ENCODE measurements around the gene KTN1.

The KTN1 gene

DNA sequence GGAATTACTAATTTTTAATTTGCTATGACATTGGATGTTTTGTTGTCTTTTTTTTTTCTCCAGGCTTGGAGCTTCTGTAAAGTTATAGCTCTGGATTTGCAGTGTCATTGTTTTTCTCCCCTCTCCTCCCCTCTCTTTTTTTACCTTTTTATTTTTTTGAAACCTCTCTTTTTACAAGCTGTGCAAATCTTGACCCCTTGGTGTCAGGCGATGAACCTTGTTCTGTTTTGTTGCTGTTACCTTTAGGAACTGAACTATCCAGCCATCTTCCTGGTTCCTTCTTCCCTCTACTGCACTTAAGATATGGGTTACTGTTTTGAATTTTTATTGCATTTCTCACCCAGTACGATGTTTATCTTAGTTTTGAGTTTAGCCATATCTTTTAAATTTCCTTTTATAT lies 13.7 kb downstream of the KTN1 start:
- Histone ChIP-seq H3K9ac (ENCODE audit: insufficient read length) (peak overlapping the region; percentile 58), H3K36me3 (ENCODE audit: insufficient read depth, low read length) (peaks cover 12% of the 10 kb centered on the region; the same call in 1 of the 2 replicates)
- DNase-seq (ENCODE audit: low read depth, low spot score) = no peak

DNA sequence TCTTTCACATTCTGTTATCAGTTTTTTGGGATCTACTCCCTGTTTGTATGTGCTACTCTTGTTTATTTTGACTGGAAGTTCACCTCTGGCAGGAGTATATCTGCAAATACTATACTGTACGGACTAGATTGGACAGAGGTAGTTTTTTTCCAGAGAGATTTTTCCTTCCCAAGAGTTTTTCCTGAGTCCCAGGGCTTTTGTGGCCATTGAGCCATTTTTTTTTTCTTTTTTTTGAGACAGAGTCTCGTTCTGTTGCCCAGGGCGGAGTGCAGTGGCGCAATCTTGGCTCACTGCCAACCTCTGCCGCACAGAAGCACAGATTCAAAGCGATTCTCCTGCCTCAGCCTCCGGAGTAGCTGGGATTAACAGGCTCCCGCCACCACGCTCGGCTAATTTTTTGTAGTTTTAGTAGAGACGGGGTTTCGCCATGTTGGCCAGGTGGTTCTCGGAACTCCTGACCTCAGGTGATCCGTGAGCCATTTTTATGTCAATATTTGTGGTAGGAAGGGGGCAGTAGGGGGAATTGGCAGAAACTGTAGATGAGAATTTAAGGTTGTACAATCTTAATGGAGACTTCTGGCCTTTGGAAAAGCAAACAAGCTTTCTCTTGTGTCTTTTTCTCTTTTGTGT lies 19.4 kb downstream of the KTN1 start:
- Histone ChIP-seq H3K27ac (peak overlapping the region; percentile 56; the same call in 1 of the 2 replicates), H3K9ac (ENCODE audit: insufficient read length) (no peak overlapping the region), H3K36me3 (ENCODE audit: insufficient read depth, low read length) (peaks cover 27% of the 10 kb centered on the region), H3K4me3 (no peak overlapping the region), H3K9me3 (ENCODE audit: low read depth, low read length) (0 out of 2 replicates have a peak, but pooled peaks cover 9% of the 10 kb centered on the region)
- DNase-seq (ENCODE audit: low read depth, low spot score) = no peak
- TF ChIP-seq FOXP2 (optimal IDR thresholded peaks at IDR 0.05; ENCODE audit: control extremely low read depth, extremely low read length, insufficient read depth) (no peak), POLR2AphosphoS5 (IDR thresholded peaks at IDR 0.05; ENCODE audit: borderline replicate concordance, low read depth, low read length) (no peak), EZH2 (IDR thresholded peaks at IDR 0.05) (no peak)

More for the DNA sequence above, 13.7 kb downstream of the KTN1 start:
- peak overlapping the region; percentile 73 for H3K27ac ChIP-seq
- peak overlapping the region; percentile 60 for H3K4me3 ChIP-seq
- 0 out of 2 replicates have a peak, but pooled peaks cover 2% of the 10 kb centered on the region for H3K9me3 ChIP-seq (ENCODE audit: low read depth, low read length)
- TF ChIP-seq EZH2 (IDR thresholded peaks at IDR 0.05) = no peak
- TF ChIP-seq FOXP2 (optimal IDR thresholded peaks at IDR 0.05; ENCODE audit: control extremely low read depth, extremely low read length, insufficient read depth) = no peak
- no peak for TF ChIP-seq POLR2AphosphoS5 (IDR thresholded peaks at IDR 0.05; ENCODE audit: borderline replicate concordance, low read depth, low read length)

GRCh38 chr14:55600784-55601561 lies 21.0 kb downstream of the KTN1 start:
- H3K36me3 ChIP-seq (ENCODE audit: insufficient read depth, low read length) = peaks cover 32% of the 10 kb centered on the region
- H3K9ac ChIP-seq (ENCODE audit: insufficient read length) = no peak overlapping the region
- TF ChIP-seq POLR2AphosphoS5 (IDR thresholded peaks at IDR 0.05; ENCODE audit: borderline replicate concordance, low read depth, low read length) (no peak), FOXP2 (optimal IDR thresholded peaks at IDR 0.05; ENCODE audit: control extremely low read depth, extremely low read length, insufficient read depth) (no peak), EZH2 (IDR thresholded peaks at IDR 0.05) (no peak)
- H3K4me3 ChIP-seq = no peak overlapping the region
- 0 out of 2 replicates have a peak, but pooled peaks cover 9% of the 10 kb centered on the region for H3K9me3 ChIP-seq (ENCODE audit: low read depth, low read length)
- H3K27ac ChIP-seq = peak overlapping the region; percentile 69
- DNase-seq (ENCODE audit: low read depth, low spot score) = no peak

DNA sequence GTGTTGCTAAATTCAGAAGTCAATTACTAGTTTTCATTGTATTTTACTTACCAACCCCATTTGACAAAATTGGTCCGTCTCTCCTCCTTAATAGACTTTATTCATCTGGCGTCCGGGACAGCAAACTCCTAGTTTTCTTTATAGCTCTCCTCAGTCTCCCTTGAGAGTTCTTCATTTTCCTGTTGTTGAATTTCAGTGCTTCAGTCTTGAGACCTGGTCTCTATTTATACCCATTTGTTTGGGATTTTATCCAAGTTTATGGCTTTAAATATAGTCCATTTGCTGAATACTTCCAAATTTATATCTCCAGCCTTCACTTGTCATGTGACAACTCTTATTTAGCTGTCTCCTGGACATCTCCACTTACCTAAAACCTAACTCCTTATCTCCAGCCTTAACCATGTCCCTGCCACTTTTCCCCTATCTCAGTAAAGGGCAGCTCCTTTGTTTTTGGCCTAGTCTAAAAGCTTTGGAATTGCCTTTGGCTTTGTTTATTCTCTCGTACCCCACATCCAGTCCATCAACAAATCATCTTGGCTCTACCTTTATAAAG lies 23.5 kb downstream of the KTN1 start:
- Histone ChIP-seq H3K36me3 (ENCODE audit: insufficient read depth, low read length) (peaks cover 25% of the 10 kb centered on the region), H3K9ac (ENCODE audit: insufficient read length) (no peak overlapping the region), H3K9me3 (ENCODE audit: low read depth, low read length) (0 out of 2 replicates have a peak, but pooled peaks cover 9% of the 10 kb centered on the region), H3K4me3 (no peak overlapping the region), H3K27ac (0 out of 2 replicates have a peak overlapping the region, but pooled peaks have one; percentile 29)
- DNase-seq (ENCODE audit: low read depth, low spot score) = no peak
- TF ChIP-seq FOXP2 (optimal IDR thresholded peaks at IDR 0.05; ENCODE audit: control extremely low read depth, extremely low read length, insufficient read depth) (no peak), EZH2 (IDR thresholded peaks at IDR 0.05) (no peak), POLR2AphosphoS5 (IDR thresholded peaks at IDR 0.05; ENCODE audit: borderline replicate concordance, low read depth, low read length) (no peak)

DNA sequence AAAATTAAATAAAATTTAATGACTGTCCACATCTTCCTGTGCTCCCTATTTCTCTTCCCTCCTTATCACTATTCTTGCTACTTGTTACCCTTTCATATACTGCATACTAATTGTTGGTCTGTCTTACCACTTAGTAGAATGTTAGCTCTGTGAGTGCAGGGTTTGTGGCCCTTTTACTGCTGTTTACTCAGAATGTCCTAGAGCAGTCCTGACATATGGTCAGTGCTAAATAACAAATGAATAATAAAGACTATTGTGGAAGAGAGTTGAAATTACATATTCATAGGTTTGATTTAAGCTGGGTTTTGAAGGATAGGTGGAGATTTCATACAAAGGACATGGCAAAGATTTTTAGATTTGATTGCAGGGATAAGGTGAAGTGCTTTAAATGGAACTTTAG lies 24.5 kb downstream of the KTN1 start:
- no peak overlapping the region for H3K4me3 ChIP-seq
- no peaks in the 10 kb centered on the region for H3K9me3 ChIP-seq (ENCODE audit: low read depth, low read length)
- no peak for DNase-seq (ENCODE audit: low read depth, low spot score)
- TF ChIP-seq EZH2 (IDR thresholded peaks at IDR 0.05) (no peak), POLR2AphosphoS5 (IDR thresholded peaks at IDR 0.05; ENCODE audit: borderline replicate concordance, low read depth, low read length) (no peak), FOXP2 (optimal IDR thresholded peaks at IDR 0.05; ENCODE audit: control extremely low read depth, extremely low read length, insufficient read depth) (no peak)
- H3K9ac ChIP-seq (ENCODE audit: insufficient read length) = no peak overlapping the region
- peak overlapping the region; percentile 29 for H3K27ac ChIP-seq
- H3K36me3 ChIP-seq (ENCODE audit: insufficient read depth, low read length) = peaks cover 21% of the 10 kb centered on the region

DNA sequence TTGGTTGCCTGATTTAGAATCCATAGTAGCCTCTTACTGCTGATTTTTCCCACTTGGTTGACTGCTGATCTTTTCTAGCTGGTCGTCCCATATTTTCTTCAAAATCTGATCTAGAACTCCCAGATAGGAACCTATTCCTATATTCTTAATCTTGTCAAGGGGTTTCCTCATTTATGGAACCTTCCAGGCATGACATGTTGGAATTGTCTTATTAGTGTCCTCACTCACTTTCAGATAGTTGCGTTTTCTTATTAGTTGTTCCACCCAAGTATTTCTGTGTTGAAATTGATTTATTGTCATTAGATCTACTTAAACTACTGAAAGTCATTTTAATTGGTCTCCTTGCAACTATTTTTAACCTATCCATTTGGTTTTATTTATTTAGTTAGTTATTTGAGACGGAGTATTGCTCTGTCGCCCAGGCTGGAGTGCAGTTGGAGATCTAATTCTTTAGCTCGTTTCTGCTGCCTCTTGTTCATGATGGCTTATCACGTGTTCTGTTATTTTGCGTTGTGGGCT lies 25.0 kb downstream of the KTN1 start:
- no peak overlapping the region for H3K4me3 ChIP-seq
- no peak for TF ChIP-seq POLR2AphosphoS5 (IDR thresholded peaks at IDR 0.05; ENCODE audit: borderline replicate concordance, low read depth, low read length)
- TF ChIP-seq EZH2 (IDR thresholded peaks at IDR 0.05) = no peak
- TF ChIP-seq FOXP2 (optimal IDR thresholded peaks at IDR 0.05; ENCODE audit: control extremely low read depth, extremely low read length, insufficient read depth) = no peak
- H3K9me3 ChIP-seq (ENCODE audit: low read depth, low read length) = no peaks in the 10 kb centered on the region
- no peak overlapping the region for H3K9ac ChIP-seq (ENCODE audit: insufficient read length)
- H3K27ac ChIP-seq = peak overlapping the region; percentile 29
- peaks cover 21% of the 10 kb centered on the region for H3K36me3 ChIP-seq (ENCODE audit: insufficient read depth, low read length)
- DNase-seq (ENCODE audit: low read depth, low spot score) = no peak

GRCh38 chr14:55605793-55606192 lies 25.8 kb downstream of the KTN1 start:
- Histone ChIP-seq H3K27ac (peak overlapping the region; percentile 29; the same call in 1 of the 2 replicates), H3K9ac (ENCODE audit: insufficient read length) (peak overlapping the region; percentile 30), H3K9me3 (ENCODE audit: low read depth, low read length) (no peaks in the 10 kb centered on the region), H3K36me3 (ENCODE audit: insufficient read depth, low read length) (peaks cover 21% of the 10 kb centered on the region), H3K4me3 (no peak overlapping the region; the same call in 1 of the 2 replicates)
- no peak for DNase-seq (ENCODE audit: low read depth, low spot score)
- no peak for TF ChIP-seq EZH2 (IDR thresholded peaks at IDR 0.05)
- TF ChIP-seq POLR2AphosphoS5 (IDR thresholded peaks at IDR 0.05; ENCODE audit: borderline replicate concordance, low read depth, low read length) = no peak

DNA sequence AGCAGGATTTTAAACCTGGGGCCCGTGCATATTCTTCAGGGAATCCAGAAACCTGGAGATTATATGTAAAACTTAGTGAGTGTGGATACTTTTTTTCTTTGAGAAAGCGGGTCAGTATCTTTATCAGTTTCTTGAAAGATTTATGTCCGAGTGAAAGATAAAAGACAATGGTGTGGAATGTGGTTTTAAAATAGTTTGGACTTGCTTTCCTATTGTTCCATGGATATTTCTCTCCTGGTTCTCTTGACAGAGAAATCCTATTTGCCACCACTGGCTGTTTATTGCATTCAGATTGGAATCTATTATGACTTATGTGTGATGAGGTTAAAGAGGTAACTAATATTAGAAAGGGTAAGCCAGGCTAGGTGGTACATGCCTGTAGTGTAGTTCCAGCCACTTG lies 27.4 kb downstream of the KTN1 start:
- no peak for DNase-seq (ENCODE audit: low read depth, low spot score)
- H3K9ac ChIP-seq (ENCODE audit: insufficient read length) = no peak overlapping the region
- no peaks in the 10 kb centered on the region for H3K9me3 ChIP-seq (ENCODE audit: low read depth, low read length)
- TF ChIP-seq POLR2AphosphoS5 (IDR thresholded peaks at IDR 0.05; ENCODE audit: borderline replicate concordance, low read depth, low read length) (no peak), EZH2 (IDR thresholded peaks at IDR 0.05) (no peak), FOXP2 (optimal IDR thresholded peaks at IDR 0.05; ENCODE audit: control extremely low read depth, extremely low read length, insufficient read depth) (no peak)
- H3K4me3 ChIP-seq = no peak overlapping the region
- peaks cover 17% of the 10 kb centered on the region for H3K36me3 ChIP-seq (ENCODE audit: insufficient read depth, low read length)
- peak overlapping the region; percentile 29; the same call in 1 of the 2 replicates for H3K27ac ChIP-seq
